GM12878 (cell line): ENCODE results near the gene KIF17.

Source experiments
- CTCF ChIP-seq, 3 experiments: IDR thresholded peaks in 2 of 3; conservative IDR thresholded peaks in 1 of 3; 2 replicates each; pipeline ENCODE4 v1.5.1; 2011; ENCODE audit warnings: low read depth in 3 of 3, low read length in 3 of 3, mild to moderate bottlenecking in 3 of 3, control low read depth in 2 of 3, moderate library complexity in 2 of 3, inconsistent platforms in 1 of 3, mixed read lengths in 1 of 3; ENCODE audit not compliant: control insufficient read depth in 2 of 3, insufficient read depth in 1 of 3; ENCODE audit errors: extremely low read depth in 1 of 3
- EP300 ChIP-seq, 2 experiments: fragments of 150-350 bp in 1 of 2; IDR thresholded peaks; 2 replicates each; pipeline ENCODE4 v1.6.1; 2011 to 2012; ENCODE audit warnings: low read depth in 2 of 2, low read length in 2 of 2, borderline replicate concordance in 1 of 2, improper control_type of control experiment in 1 of 2, inconsistent platforms in 1 of 2; ENCODE audit not compliant: control insufficient read depth in 1 of 2

DNA sequence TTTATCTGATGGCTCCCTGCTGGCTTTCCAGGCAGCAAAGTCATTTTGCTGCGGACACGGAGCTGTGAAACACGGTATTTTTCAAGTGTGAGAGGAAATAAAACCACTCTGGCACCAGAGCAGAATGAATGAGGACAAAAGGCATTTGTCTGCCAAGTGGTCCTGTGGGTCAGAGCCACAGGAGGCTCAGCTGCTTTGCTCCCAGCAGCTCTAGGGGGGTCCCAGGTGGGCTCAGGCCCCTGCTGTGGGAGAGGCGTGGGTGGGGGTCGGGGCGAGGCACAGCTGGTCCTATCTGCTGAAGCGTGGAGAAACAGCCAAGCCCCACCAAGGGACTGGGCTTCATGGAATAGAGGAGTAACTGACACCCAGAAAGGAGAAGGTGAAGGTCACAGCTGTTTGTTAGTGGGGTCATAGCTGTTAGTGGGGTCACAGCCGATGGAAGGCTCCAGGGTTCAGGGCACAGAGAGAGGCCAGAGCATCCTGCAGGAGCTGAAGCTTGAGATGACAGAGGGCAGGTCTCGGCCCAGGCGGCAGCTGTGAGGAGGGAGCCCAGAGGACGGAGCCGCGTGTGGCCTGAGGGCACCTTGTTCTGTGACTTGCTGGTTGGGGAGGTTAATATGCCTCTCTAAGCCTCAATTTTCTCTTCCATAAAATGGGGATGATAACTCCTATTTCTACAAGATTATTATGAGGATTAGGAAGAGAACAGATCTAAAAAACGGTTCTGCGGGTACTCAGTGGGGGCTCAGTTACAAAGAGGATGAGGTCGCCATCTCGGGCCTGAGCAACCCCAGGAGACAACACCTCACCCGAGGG is 7.1 kb downstream of the KIF17 start:
- TF ChIP-seq EP300 (IDR thresholded peaks at IDR 0.05; ENCODE audit: borderline replicate concordance in 1 of 2, control insufficient read depth in 1 of 2, low read depth in 2 of 2, low read length in 2 of 2) (no peak), CTCF (IDR thresholded peaks at IDR 0.05 in 2 of 3, conservative IDR thresholded peaks at IDR 0.05 in 1 of 3; ENCODE audit: control insufficient read depth in 2 of 3, extremely low read depth in 1 of 3, insufficient read depth in 1 of 3, low read depth in 3 of 3, low read length in 3 of 3) (no peak)
